Bronchial epithelial cell (primary cell): Measurements from ENCODE around the gene ERAS. TPM values are rescaled to one million over a fixed set of nuclear protein-coding genes. Genes with fewer than 3 reads are reported as not detected.

Source experiments
- DNase-seq: peaks from one replicate; pipeline ENCODE4 v3.0.0-alpha.2; 2010; ENCODE audit warnings: low read depth
- FAIRE-seq: peaks from 2 replicates; lab custom pipeline; 2011; peaks lifted over from hg19 to GRCh38; lab: Jason Lieb, UNC
- H3K27me3 ChIP-seq: 2 replicates; pipeline ENCODE4 v1.5.1; 2011; ENCODE audit warnings: low read length; ENCODE audit not compliant: control insufficient read depth, insufficient read depth
- H3K36me3 ChIP-seq: 2 replicates; pipeline ENCODE4 v1.5.1; 2011; ENCODE audit warnings: low read length; ENCODE audit not compliant: control insufficient read depth, insufficient read depth
- H3K4me3 ChIP-seq: 2 replicates; pipeline ENCODE4 v1.5.1; 2011; ENCODE audit warnings: mild to moderate bottlenecking, low read depth, low read length, control low read depth
- total RNA-seq: library from RNA; depleted of rRNA; stranded (reverse); fragments of >200 nt; gene quantifications from 2 replicates; pipeline ENCODE4 v1.2.1, GENCODE V29; 2014
- TF ChIP-seq, protein P1 (sequence below): IDR thresholded peaks from 2 replicates; pipeline ENCODE4 v1.5.1; 2011; ENCODE audit warnings: mild to moderate bottlenecking, moderate library complexity, low read length, control low read depth, inconsistent platforms; ENCODE audit not compliant: insufficient read depth, severe bottlenecking

ERAS gene
- total RNA-seq, 1 donor from 2014 or later, result not detected

DNA sequence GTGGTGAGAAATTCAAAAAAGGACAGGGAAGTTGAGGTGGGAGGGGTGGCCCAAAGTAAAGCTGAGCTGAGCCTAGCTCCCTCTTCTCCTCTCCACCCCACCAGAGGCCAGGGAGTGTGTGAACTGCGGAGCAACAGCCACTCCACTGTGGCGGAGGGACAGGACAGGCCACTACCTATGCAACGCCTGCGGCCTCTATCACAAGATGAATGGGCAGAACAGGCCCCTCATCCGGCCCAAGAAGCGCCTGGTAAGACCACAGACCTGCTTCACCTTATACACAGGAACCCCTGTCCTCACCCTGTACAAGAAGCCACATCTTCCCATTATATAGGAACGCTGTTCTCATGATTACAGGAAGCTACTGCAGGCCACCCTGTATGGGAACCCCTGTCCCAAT lies 34.1 kb upstream of the ERAS start:
- TF ChIP-seq, protein P1, sequence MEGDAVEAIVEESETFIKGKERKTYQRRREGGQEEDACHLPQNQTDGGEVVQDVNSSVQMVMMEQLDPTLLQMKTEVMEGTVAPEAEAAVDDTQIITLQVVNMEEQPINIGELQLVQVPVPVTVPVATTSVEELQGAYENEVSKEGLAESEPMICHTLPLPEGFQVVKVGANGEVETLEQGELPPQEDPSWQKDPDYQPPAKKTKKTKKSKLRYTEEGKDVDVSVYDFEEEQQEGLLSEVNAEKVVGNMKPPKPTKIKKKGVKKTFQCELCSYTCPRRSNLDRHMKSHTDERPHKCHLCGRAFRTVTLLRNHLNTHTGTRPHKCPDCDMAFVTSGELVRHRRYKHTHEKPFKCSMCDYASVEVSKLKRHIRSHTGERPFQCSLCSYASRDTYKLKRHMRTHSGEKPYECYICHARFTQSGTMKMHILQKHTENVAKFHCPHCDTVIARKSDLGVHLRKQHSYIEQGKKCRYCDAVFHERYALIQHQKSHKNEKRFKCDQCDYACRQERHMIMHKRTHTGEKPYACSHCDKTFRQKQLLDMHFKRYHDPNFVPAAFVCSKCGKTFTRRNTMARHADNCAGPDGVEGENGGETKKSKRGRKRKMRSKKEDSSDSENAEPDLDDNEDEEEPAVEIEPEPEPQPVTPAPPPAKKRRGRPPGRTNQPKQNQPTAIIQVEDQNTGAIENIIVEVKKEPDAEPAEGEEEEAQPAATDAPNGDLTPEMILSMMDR, result no peak
- FAIRE-seq (no peak), DNase-seq (no peak)
- Histone ChIP-seq H3K27me3 (no peaks in the 10 kb centered on the region), H3K4me3 (no peak overlapping the region), H3K36me3 (no peaks in the 10 kb centered on the region)

- Histone ChIP-seq H3K4me3 (no peak overlapping the region), H3K36me3 (no peaks in the 10 kb centered on the region), H3K27me3 (no peaks in the 10 kb centered on the region)
- no peak for DNase-seq
- TF ChIP-seq, protein P1, result no peak
- no peak for FAIRE-seq
Observed at GRCh38 chrX:48793935-48794334, 32.4 kb upstream of the ERAS start.

GRCh38 chrX:48794340-48794910 lies 31.9 kb upstream of the ERAS start:
- H3K4me3 ChIP-seq, result no peak overlapping the region
- H3K36me3 ChIP-seq, result no peaks in the 10 kb centered on the region

GRCh38 chrX:48794911-48795515 lies 31.3 kb upstream of the ERAS start:
- TF ChIP-seq, protein P1, result no peak
- H3K36me3 ChIP-seq, result no peaks in the 10 kb centered on the region
- no peak for FAIRE-seq
- H3K27me3 ChIP-seq, result no peaks in the 10 kb centered on the region
- DNase-seq, result peak; percentile 52
- no peak overlapping the region for H3K4me3 ChIP-seq

More at GRCh38 chrX:48794340-48794910, 31.9 kb upstream of the ERAS start:
- TF ChIP-seq, protein P1, result no peak
- FAIRE-seq, result no peak
- H3K27me3 ChIP-seq, result no peaks in the 10 kb centered on the region
- DNase-seq, result no peak

GRCh38 chrX:48798318-48798717 lies 28.0 kb upstream of the ERAS start:
- Histone ChIP-seq H3K36me3 (no peaks in the 10 kb centered on the region), H3K27me3 (no peaks in the 10 kb centered on the region), H3K4me3 (no peak overlapping the region)
- no peak for FAIRE-seq
- no peak for DNase-seq
- TF ChIP-seq, protein P1, result no peak
